HL-60 (cell line): ENCODE results near the gene ANO7.
A peak's percentile ranks its signal among the peaks of the same experiment; 100 is the strongest.

ENCODE experiments used
- GABPA ChIP-seq: IDR thresholded peaks from 2 replicates; pipeline ENCODE4 v1.6.1; 2012; ENCODE audit warnings: low read depth
- POLR2AphosphoS5 ChIP-seq: IDR thresholded peaks from 2 replicates; pipeline ENCODE4 v1.6.1; 2012; ENCODE audit warnings: low read depth
- SPI1 ChIP-seq: IDR thresholded peaks from 2 replicates; pipeline ENCODE4 v1.6.1; 2012; ENCODE audit warnings: low read depth, mild to moderate bottlenecking, borderline replicate concordance
- TF ChIP-seq, protein P1 (sequence below): IDR thresholded peaks from one replicate; pipeline ENCODE4 v1.5.1; 2011; ENCODE audit warnings: low read length, control low read depth, inconsistent platforms; ENCODE audit not compliant: insufficient read depth
- TF ChIP-seq, protein P2 (sequence below): IDR thresholded peaks from 2 replicates; pipeline ENCODE4 v1.6.1; 2012; ENCODE audit warnings: low read depth; ENCODE audit not compliant: insufficient replicate concordance

DNA sequence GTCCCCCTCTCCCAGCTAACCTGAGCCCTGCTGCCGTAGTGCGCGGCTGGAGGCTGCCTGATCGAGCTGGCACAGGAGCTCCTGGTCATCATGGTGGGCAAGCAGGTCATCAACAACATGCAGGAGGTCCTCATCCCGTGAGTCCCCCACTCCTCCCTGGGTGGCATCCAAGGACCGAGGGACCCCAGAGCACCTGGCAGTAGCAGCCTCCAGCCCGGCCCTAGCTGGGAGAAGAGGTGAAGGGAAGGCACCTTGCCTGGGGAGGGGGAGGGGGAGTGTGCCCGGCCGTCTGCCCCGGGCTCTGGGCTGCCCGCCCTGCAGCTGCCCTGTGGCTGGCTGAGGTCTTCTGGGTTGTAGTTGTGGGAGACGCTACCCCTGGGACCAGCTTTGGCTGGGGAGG lies 26.3 kb downstream of the ANO7 start:
- TF ChIP-seq, protein P1, sequence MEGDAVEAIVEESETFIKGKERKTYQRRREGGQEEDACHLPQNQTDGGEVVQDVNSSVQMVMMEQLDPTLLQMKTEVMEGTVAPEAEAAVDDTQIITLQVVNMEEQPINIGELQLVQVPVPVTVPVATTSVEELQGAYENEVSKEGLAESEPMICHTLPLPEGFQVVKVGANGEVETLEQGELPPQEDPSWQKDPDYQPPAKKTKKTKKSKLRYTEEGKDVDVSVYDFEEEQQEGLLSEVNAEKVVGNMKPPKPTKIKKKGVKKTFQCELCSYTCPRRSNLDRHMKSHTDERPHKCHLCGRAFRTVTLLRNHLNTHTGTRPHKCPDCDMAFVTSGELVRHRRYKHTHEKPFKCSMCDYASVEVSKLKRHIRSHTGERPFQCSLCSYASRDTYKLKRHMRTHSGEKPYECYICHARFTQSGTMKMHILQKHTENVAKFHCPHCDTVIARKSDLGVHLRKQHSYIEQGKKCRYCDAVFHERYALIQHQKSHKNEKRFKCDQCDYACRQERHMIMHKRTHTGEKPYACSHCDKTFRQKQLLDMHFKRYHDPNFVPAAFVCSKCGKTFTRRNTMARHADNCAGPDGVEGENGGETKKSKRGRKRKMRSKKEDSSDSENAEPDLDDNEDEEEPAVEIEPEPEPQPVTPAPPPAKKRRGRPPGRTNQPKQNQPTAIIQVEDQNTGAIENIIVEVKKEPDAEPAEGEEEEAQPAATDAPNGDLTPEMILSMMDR: no peak
- TF ChIP-seq GABPA (no peak), POLR2AphosphoS5 (0 out of 2 replicates have a peak, but pooled peaks have one; percentile 45), SPI1 (no peak)
- TF ChIP-seq, protein P2, sequence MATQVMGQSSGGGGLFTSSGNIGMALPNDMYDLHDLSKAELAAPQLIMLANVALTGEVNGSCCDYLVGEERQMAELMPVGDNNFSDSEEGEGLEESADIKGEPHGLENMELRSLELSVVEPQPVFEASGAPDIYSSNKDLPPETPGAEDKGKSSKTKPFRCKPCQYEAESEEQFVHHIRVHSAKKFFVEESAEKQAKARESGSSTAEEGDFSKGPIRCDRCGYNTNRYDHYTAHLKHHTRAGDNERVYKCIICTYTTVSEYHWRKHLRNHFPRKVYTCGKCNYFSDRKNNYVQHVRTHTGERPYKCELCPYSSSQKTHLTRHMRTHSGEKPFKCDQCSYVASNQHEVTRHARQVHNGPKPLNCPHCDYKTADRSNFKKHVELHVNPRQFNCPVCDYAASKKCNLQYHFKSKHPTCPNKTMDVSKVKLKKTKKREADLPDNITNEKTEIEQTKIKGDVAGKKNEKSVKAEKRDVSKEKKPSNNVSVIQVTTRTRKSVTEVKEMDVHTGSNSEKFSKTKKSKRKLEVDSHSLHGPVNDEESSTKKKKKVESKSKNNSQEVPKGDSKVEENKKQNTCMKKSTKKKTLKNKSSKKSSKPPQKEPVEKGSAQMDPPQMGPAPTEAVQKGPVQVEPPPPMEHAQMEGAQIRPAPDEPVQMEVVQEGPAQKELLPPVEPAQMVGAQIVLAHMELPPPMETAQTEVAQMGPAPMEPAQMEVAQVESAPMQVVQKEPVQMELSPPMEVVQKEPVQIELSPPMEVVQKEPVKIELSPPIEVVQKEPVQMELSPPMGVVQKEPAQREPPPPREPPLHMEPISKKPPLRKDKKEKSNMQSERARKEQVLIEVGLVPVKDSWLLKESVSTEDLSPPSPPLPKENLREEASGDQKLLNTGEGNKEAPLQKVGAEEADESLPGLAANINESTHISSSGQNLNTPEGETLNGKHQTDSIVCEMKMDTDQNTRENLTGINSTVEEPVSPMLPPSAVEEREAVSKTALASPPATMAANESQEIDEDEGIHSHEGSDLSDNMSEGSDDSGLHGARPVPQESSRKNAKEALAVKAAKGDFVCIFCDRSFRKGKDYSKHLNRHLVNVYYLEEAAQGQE: no peak
